Measurements from ENCODE around the gene POGK. TPM values are rescaled to one million over a fixed set of nuclear protein-coding genes. Genes with fewer than 3 reads are reported as not detected.
"Not testable (repeated sequence)": the region's sequence is repeated elsewhere in the genome, so short reads cannot be mapped to it uniquely, and the experiment has no call there.

The POGK gene
- polyA plus RNA-seq, 5 donors: 44.1 to 57.6 (median 53.7) TPM

DNA sequence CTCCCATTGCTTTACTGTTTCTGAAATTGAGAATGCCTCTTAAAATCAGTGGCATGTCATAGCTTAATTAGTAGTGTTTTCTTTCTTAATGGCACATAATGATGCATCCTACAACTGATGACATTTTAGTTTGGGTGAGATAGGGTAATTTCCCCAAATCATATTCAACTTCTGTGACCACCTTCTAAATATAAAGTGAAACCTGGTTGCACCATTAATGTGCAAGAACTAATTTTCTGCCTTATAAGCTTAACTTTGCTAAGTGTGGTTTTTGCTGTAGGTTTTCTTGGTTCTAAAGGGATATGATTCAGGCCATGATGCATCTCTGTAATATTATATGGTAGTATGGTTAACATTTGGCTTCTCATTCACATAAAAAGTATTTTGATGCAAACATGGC, 8.9 kb downstream of the POGK start:
- DNase-seq: no peak

DNA sequence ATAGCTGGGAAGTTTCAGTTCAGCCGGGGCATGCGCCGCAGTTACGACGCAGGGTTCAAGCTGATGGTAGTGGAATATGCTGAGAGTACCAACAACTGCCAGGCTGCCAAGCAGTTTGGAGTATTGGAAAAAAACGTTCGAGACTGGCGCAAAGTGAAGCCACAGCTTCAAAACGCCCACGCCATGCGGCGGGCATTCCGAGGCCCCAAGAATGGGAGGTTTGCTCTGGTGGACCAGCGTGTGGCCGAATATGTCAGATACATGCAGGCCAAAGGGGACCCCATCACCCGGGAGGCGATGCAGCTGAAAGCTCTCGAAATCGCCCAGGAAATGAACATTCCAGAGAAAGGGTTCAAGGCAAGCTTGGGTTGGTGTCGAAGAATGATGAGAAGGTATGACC, 9.9 kb downstream of the POGK start:
- no peak for DNase-seq

DNA sequence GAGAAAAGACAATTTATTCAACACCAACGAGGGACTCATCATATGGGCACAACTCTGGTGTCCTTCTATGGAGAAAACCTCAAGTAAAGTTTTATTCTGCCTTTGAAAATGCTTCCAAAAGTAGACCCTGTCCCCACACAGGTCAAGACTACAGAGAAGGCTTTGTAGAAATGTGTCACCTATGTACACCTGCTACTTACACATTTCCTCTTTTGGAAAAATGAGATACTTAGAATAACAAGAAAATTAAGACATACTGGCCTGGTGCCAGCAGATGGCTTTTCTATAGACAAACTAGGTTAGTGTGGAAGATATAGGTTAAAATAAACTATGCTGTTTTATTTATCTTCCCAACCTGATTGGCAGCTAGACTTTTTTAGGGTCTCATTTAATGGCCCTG, 13.6 kb downstream of the POGK start:
- DNase-seq: no peak

DNA sequence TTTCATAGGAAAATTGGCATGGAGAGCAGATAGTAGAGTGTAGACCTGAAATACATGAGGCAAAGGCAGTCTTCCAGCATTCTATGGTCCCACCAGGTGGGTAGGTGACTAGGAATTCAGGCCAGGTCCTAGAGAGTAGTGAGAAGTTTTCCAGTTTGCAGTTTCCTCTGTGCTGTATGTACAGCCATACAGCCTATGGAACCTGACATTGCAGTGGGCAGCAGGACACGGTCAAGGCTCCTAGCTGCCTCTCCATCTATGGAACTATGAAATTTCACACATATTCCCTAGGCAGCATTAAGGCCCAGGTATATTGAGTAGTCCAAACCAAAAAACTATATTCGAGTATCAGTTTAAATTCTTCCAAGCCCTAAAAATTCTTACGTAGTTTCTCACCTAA, 16.3 kb downstream of the POGK start:
- DNase-seq: no peak

DNA sequence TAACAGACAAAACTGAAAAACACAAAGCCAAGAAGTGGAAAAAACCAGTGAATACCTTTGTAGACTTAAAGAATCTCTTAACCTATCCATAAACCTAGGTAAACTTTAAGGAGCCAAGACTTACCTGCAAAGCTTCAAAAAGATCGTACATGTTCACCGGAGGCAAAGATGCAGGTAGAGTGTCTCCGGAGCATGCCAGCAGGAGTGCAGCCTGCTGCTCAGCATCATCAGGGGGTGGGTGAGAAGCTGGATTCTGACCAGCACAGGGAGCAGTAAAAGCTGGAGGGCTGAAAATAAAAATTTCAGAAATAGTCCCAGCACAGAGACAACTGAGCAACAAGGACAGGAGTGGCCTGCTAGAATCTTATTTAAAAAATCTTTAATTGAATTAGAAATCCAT, 18.7 kb downstream of the POGK start:
- no peak for DNase-seq

DNA sequence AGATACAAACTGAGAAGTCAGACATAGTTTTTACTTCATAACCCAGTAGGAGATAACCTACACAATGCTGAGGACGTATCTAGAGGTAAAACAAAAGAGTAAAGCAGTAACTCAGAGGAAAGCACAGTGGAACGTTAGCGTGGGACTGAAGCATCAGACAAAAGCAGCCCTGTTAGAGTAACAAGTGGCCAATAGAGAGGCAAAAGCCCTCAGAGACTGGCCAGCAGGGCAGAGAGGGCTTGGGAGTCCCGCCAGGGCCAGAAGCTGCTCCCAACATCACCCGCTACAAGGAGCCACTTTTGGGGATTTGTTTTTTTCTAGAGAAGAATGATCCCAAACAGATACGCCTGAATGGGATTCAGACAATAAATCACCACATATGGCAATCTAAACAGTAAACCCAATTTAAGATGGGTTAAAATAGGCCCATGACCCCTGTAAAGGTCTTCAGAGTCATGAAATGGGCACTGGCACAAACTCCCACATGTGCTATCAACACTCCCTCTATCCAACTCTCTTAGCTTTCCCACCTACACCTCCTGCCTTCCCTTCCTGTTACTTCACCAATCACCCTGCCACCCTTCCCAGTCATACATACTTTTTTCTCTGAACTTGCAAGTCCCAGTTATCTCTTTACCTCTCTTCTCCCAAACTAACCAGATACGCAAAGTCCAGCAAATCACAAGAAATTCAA, 19.6 kb downstream of the POGK start:
- DNase-seq: no peak

DNA sequence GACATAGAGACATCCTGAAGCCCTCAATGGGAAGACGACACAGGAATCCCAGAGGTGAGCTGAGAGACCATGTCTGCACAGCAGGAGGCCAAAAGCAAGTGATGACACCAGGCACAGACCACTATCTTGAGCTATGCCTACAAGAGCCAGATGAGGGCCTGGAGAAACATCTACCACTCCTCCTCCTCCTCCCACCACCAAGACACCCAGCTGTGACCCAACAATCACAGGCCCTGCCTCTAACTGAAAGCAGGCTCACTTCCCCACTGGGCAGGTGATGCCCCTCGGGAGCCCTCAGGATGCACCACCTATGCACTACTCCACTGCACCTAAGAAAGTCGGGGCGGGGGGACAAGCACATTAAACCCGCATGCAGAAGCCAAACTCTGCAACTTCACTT, 20.3 kb downstream of the POGK start:
- no peak for DNase-seq

DNA sequence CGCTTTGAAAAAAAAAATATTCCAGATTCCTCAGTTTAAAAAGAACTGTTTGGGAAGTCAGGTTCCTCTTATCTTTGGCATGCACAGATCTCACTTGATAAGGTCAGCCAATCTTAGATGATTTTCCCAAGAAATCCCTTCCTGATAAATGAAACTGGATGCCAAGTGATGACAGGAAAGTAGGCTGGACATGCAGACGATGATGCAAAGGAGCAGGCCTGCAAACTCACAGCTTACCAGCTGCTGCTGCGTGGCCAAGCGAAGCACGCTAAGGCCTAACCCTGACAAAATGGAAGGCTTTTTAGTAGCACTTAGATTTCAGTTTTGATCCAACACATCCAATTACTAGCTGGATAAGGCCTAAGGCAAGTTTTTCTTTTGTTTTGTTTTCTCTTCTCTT, 26.7 kb downstream of the POGK start:
- DNase-seq: no peak

DNA sequence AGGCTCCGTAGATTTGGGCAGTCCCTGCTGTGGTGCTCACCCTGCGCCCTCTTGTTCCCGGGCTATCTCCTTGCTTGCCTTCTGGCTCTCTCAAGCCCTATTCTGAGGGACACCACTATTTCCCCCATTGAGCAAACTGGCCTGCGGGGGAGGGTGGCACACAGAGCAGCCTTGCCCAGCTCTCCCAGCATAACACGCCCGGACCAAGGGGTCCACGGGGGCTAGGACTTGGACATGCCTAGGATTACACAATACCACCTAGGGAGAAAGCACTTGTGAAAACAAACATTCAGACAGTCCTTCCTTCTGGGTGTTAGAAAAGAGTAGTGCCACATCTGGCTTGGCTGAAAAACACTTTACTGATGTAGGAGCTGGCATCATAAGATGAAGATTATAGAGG, 29.4 kb downstream of the POGK start:
- no peak for DNase-seq

DNA sequence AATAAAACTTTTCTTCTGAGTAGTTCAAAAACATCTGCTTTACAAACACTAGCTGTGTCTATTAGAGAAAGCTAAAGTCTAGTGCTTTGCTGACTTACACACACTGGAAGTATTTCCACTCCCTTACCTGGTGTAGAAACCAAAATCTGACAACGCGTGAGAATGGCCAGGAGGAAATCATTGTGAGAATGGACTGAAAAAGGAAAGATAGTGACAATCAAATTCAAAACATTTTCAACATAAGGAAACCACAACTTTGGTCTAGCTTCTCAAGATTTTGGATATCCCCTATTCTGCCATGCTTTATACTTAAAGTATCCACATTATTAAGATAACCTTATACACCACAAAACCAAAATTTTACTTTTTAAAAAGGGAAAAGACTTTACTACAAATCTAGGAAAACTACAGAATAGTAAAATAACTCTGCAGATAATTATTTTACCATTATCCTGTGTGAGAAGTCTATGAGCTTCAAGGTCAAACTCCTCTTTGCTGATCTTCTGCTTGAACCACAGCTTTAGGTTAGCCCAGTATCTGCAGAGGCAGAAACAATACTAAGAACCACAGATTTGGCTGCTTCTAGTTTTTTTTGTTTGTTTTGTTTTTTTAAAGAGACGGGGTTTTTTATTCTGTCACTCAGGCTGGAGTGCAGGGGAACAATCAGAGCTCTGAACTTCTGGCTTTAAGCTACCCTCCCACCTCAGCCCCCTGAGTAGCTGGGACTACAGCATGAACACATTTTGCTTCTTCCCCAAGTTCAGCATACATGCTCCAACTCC, 30.2 kb downstream of the POGK start:
- DNase-seq: no peak

DNA sequence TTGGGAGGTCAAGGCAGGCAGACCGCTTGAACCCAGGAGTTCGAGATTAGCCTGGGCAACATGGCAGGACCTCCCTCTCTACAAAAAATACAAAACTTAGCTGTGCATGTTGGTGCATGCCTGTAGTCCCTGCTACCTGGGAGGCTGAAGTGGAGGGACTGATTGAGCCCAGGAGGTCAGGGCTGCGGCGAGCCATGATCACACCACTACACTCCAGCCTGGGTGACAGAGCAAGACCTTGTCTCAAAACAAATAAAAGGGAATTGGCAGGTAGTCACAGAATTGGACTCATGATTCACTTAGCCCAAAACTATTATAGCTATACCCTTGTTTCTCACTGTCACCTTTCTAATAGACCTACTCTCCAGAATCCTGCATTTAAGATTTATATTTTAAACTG, 31.3 kb downstream of the POGK start:
- no peak for DNase-seq

DNA sequence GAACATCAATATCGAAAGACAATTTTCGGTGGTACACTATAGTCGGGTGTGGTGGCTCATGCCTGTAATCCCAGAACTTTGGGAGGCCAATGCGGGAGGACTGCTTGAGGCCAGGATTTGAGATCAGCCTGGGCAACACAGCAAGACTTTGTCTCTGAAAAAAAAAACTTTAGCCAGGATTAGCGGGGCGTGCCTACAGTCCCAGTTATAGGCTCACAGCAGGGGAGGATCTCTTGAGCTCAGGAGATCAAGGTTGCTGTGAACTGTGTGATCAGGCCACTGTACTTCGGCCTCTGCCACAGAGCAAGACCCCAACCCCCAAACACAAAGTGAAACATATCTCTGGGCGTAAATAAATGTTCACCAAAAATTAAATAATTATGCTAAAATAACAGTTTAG, 35.2 kb downstream of the POGK start:
- no peak for DNase-seq

DNA sequence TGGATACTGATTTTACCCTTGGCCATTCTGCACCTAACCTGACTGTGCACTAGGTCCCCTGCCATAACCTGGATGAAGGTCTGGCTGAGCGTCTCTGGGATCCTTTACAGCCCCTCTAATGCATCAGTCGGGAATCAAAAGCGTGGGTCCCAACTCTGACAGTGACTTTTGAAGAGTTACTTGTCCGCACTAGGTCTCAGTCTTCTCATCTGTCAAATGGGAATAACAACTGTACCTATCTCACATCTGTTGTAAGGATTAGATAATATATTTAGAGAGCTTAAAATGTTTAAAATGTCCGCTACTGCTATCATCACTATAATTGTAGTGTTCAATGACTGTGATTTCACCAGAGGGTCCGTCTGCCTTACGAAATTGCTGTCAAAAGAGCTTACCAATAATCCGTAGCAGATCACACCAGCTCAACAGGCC, 36.0 kb downstream of the POGK start:
- peak in 1 of 2 donors; percentile 6 for DNase-seq

DNA sequence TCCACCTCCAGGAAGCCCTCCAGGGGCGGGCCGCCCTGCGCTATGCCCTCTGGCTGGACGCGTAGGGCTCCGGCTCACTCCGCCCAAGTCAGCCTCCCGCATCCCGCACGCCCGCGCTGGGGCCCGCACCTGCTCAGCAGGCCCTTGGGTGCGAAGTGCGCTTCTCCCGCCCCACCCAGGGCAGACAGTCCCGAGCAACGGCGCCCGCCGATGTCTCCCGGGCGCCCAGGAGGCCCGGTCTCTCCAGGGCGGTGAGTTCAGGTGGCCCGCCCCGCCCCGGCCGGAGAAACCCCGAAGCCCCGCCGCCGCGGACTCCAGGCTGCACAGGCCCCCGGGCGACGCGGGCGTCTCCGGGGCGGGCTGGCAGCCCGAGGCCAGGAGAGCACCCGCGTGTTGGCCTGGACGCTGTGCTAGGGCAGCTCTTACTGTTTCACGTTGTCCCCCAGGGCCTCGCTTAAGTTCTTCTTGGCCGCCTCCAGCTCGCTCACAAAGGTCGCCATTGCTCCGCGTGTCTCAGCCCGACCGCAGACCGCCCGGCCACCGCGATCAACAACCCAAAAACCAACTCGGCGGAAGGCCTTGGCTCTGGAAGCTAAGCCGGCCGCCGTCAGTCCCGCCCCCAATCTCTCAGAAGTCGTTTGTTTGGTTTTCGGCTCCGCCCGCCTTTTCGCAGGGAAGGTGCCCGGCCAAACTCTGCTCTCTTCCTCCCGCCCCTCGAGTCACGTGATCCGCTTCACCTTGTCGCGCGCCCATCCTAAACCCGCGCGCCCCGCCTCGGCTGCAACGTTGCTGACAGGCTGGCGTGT, 36.7 kb downstream of the POGK start, which contains the start of gene TADA1:
Gene TADA1 (minus strand): TSS at position 531 of the 806 bp plus-strand sequence. CDS start 31 bp downstream, at position 500.
- DNase-seq: peak; percentile 95 to 97

DNA sequence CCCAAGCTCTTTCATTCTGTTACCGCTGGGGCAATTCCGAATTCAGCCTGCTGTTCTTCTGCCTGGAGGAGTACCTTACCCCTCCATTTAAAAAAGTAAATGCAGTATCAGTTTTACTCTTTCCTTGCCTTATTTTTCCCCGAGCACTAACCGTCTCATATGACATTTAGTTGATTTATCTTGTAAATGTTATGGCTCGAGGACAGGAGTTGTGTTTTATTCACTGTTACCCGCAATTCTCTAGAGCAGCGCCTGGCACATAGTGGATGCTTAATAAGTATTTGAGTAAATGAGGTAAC, 37.2 kb downstream of the POGK start:
- no peak for DNase-seq

DNA sequence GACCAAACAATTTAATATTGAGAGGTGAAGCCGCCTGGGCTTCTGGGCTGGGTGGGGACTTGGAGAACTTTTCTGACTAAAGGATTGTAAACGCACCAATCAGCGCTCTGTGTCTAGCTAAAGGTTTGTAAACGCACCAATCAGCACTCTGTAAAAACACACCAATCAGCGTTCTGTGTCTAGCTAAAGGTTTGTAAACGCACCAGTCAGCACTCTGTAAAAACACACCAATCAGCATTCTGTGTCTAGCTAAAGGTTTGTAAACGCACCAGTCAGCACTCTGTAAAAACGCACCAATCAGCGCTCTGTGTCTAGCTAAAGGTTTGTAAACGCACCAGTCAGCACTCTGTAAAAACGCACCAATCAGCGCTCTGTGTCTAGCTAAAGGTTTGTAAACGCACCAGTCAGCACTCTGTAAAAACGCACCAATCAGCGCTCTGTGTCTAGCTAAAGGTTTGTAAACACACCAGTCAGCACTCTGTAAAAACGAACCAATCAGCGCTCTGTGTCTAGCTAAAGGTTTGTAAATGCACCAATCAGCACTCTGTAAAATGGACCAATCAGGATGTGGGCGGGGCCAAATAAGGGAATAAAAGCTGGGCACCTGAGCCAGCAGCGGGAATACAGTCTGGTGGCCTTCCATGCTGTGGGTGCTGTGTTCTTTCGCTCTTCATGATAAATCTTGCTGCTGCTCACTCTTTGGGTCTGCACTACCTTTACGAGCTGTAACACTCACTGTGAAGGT, 39.1 kb downstream of the POGK start:
- not testable (repeated sequence) for DNase-seq

DNA sequence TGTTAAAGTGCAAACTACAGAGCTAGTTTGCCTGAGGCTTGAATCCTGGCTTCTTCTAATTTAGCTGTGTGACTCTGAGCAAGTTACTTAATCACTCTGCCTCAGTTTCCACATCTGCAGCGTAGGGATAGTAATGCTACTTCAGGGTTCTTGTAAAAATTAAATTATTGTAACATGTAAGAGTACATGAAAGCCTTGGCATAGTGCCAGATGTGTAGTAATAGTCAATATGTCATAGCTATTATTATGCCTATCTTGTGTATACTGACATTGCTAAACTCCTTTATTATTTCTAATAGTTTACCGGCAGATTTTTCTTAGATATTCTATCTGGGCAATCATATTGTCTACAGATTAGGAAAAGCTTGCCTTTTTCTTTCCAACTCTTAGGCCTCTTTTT, 43.6 kb downstream of the POGK start:
- DNase-seq: no peak

DNA sequence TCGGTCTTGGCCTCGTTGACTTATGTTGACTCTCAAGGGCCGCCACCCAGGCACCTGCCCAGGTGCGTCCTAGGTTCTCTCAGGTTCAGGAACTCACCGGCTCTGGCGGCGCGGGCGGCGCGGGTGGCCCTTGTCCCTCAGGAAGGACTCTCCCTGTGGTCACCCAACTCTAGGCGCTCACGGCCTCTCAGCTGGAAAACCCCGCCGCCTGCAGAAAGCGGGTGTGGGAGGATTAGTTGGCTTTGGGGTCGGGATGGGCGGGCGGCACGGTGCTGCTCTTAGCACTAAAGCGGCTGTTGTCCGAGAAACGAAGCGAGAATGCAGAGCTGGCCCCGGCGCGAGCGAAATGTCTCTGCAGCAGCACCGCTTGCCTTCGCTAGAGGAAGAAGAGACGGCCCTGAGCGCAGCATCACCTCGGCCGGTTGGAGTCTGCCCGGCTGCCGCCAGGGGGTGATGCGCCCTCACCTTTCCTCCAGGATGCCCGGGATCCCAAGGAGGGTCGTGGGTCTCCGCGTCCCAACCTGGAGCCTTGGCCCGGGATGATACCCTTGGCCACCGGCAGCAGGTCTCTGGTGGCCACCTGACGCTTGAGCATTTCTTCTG, 44.9 kb downstream of the POGK start:
- no peak for DNase-seq

DNA sequence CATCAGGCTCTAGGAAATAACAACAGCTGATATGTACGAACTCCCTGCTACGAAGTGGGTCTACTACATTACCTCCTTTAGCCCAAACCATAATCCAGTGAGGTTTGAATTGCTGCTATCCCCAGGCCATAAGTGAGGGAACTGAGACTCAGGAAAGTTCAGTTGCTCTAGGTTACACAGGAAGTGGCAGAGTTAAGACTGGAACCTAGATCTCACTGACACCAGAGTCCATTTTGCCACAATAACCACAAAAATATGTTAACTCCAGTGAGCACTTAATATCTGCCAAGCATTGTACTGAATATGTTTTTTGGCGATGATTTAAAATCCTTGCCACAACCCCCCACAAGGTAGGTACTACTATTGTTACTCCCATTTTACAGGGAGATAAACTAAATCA, 45.7 kb downstream of the POGK start:
- DNase-seq: no peak

DNA sequence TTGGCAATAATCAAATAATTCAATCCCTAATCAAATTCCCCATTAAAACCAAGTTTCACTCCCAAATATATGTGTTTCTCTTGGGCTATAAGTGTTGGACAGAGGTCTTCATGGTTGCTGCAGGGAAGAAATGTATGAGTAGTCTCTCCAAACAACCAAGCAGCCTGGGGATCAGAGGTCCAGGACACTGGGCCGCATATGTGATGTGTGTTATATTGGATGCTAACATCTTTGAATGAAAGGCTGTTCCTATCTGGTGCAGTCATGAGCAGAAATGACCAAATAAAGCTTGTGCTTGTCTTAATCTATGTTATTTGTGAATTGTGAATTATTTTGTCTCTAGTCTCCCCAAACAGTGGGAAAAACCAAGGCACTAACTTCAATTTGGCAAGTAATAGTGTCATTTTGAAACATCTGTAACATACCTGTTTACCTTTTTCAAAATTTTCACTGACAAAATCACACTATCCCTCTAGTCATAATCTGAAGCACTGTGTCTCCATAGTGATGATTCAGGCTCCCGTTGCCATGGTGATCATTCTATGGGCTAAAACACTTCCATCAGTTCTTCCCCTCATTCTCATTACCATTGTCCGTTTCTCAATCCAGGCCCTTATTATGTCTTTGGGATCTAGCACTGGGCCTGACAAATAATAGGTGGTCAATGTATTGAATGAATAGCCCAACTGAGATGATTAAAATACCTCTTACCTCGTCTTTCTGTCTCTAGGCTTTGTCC, 49.3 kb downstream of the POGK start:
- no peak for DNase-seq

DNA sequence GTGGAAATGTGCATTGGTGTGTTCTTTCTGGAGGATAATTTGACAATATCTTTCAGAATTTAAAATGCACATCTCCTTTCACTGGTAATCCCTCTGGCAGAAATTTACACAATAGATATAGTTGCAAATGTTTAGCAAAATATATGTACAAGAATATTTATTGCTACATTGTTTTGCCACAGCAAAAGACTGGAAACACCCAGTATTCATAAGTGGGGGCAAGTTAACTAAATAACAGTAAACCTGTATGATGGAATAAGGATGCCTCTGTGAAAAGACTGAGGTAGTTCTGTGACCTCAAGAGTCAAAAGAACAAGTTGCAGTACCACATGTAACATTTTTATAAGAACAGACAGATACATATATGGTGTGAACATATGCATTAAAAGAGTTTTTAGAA, 50.5 kb downstream of the POGK start:
- DNase-seq: no peak

Data from right lung (tissue), 5 donors.